IMR-90 (cell line): ENCODE data around the gene TAS2R1. TPM values are rescaled to one million over a fixed set of nuclear protein-coding genes. Genes with fewer than 3 reads are reported as not detected.

Experiments used
- ATAC-seq: fragments of 200-7000 bp; cut with Tn5 transposase; 2 replicates; pipeline ENCODE4 v1.9.1; 2020; ENCODE audit warnings: low read depth, mild to moderate bottlenecking, moderate library complexity
- BruUV-seq: library from RNA; stranded (reverse); fragments of 400-500 nt; replicated peaks from 2 replicates; lab custom pipeline; 2021; lab: Mats Ljungman, UMichigan
- CTCF ChIA-PET: fragments of 300-600 bp; formaldehyde crosslinking; extraction: SDS; loops from one replicate; lab custom pipeline; 2021; ENCODE audit warnings: antibody characterized with exemption; lab: Yijun Ruan, JAX
- POLR2A ChIA-PET: fragments of 300-600 bp; sonication (Branson Sonifier 250); formaldehyde crosslinking; loops from one replicate; lab custom pipeline; 2022; ENCODE audit warnings: antibody characterized with exemption; ENCODE audit not compliant: unreplicated experiment; lab: Charles Lee
- DNase-seq: peaks from one replicate; pipeline ENCODE4 v3.0.0; 2013
- H2AFZ ChIP-seq: replicated peaks from 2 replicates; pipeline ENCODE3; 2013; ENCODE audit warnings: low read length, mild to moderate bottlenecking; ENCODE audit not compliant: poor library complexity
- H2AK5ac ChIP-seq: 2 replicates; pipeline ENCODE4 v1.6.1; 2013; ENCODE audit warnings: low read depth, low read length, inconsistent platforms
- H2AK9ac ChIP-seq: replicated peaks from 2 replicates; pipeline ENCODE3; 2013; ENCODE audit warnings: mild to moderate bottlenecking, low read depth, low read length, moderate library complexity; ENCODE audit not compliant: poor library complexity
- H2BK120ac ChIP-seq: 2 replicates; pipeline ENCODE4 v1.6.1; 2013; ENCODE audit warnings: low read depth, low read length, inconsistent platforms
- H2BK15ac ChIP-seq: 3 replicates; pipeline ENCODE4 v1.6.1; 2013; ENCODE audit warnings: low read depth, low read length, inconsistent platforms
- H2BK20ac ChIP-seq: 2 replicates; pipeline ENCODE4 v1.6.1; 2013; ENCODE audit warnings: low read depth, mild to moderate bottlenecking, inconsistent platforms, low read length, moderate library complexity
- H2BK5ac ChIP-seq: 2 replicates; pipeline ENCODE4 v1.6.1; 2013; ENCODE audit warnings: mild to moderate bottlenecking, low read depth, low read length, inconsistent platforms; ENCODE audit not compliant: poor library complexity, severe bottlenecking
- H3K14ac ChIP-seq: replicated peaks from 2 replicates; pipeline ENCODE4 v1.6.1; 2013; ENCODE audit warnings: low read depth, low read length, inconsistent platforms
- H3K18ac ChIP-seq: 2 replicates; pipeline ENCODE4 v1.6.1; 2013; ENCODE audit warnings: low read depth, low read length, control low read depth
- H3K23ac ChIP-seq: 2 replicates; pipeline ENCODE4 v1.6.1; 2013; ENCODE audit warnings: low read depth, low read length, inconsistent platforms
- H3K27ac ChIP-seq: 2 replicates; pipeline ENCODE4 v1.5.1; 2013; ENCODE audit warnings: mild to moderate bottlenecking, control low read depth, low read length; ENCODE audit not compliant: insufficient read depth
- H3K27me3 ChIP-seq: 2 replicates; pipeline ENCODE4 v1.6.1; 2013; ENCODE audit warnings: low read length; ENCODE audit not compliant: control insufficient read depth, insufficient read depth
- H3K36me3 ChIP-seq: 2 replicates; pipeline ENCODE4 v1.6.1; 2013; ENCODE audit warnings: low read length, mixed read lengths; ENCODE audit not compliant: control insufficient read depth, insufficient read depth
- H3K4ac ChIP-seq: 2 replicates; pipeline ENCODE4 v1.6.1; 2013; ENCODE audit warnings: low read depth, low read length, inconsistent platforms
- H3K4me1 ChIP-seq: 2 replicates; pipeline ENCODE4 v1.6.1; 2013; ENCODE audit warnings: low read length, mixed read lengths; ENCODE audit not compliant: control insufficient read depth, insufficient read depth
- H3K4me2 ChIP-seq: 2 replicates; pipeline ENCODE4 v1.6.1; 2013; ENCODE audit warnings: low read depth, mild to moderate bottlenecking, control low read depth, low read length, moderate library complexity
- H3K4me3 ChIP-seq: 2 replicates; pipeline ENCODE4 v1.5.1; 2013; ENCODE audit warnings: low read depth, mild to moderate bottlenecking, control low read depth, low read length, moderate library complexity; ENCODE audit not compliant: insufficient read depth
- H3K56ac ChIP-seq: 2 replicates; pipeline ENCODE4 v1.6.1; 2013; ENCODE audit warnings: low read length, inconsistent platforms; ENCODE audit not compliant: insufficient read depth; ENCODE audit errors: extremely low read depth
- H3K79me1 ChIP-seq, 2 experiments: 2 replicates each; pipeline ENCODE4 v1.6.1; 2013; ENCODE audit warnings: low read length in 2 of 2, inconsistent platforms in 1 of 2, low read depth in 1 of 2
- H3K9ac ChIP-seq: 2 replicates; pipeline ENCODE4 v1.6.1; 2013; ENCODE audit warnings: low read depth, low read length, control low read depth
- H3K9me1 ChIP-seq: 2 replicates; pipeline ENCODE4 v1.6.1; 2013; ENCODE audit warnings: low read length, inconsistent platforms; ENCODE audit not compliant: insufficient read depth
- H3K9me3 ChIP-seq: 2 replicates; pipeline ENCODE4 v1.6.1; 2013; ENCODE audit warnings: low read length; ENCODE audit not compliant: control insufficient read depth, insufficient read depth
- H4K20me1 ChIP-seq: 2 replicates; pipeline ENCODE4 v1.6.1; 2013; ENCODE audit warnings: low read length, inconsistent platforms; ENCODE audit not compliant: insufficient read depth
- H4K5ac ChIP-seq: 2 replicates; pipeline ENCODE4 v1.6.1; 2013; ENCODE audit warnings: mild to moderate bottlenecking, low read depth, low read length, control low read depth
- H4K8ac ChIP-seq, 2 experiments: 2 replicates each; pipeline ENCODE4 v1.6.1; 2013; ENCODE audit warnings: low read depth in 2 of 2, low read length in 2 of 2, control low read depth in 1 of 2, inconsistent platforms in 1 of 2
- H4K91ac ChIP-seq: 2 replicates; pipeline ENCODE4 v1.6.1; 2013; ENCODE audit warnings: low read depth, low read length, inconsistent platforms; ENCODE audit not compliant: insufficient read depth
- CEBPB ChIP-seq: IDR thresholded peaks from 2 replicates; pipeline ENCODE4 v1.6.1; 2012; ENCODE audit warnings: low read depth, low read length, improper control_type of control experiment
- CTCF ChIP-seq: conservative IDR thresholded peaks from 2 replicates; pipeline ENCODE4 v1.5.1; 2012; ENCODE audit warnings: mild to moderate bottlenecking, low read depth, low read length, improper control_type of control experiment
- SMC3 ChIP-seq: fragments of 150-350 bp; IDR thresholded peaks from 2 replicates; pipeline ENCODE4 v1.6.1; 2016; ENCODE audit warnings: low read depth, mild to moderate bottlenecking, antibody characterized with exemption, low read length, moderate library complexity
- WGBS, 2 experiments: methylation state at CpG; one replicate each; pipeline versions ENCODE4 v1.1.5 to v1.1.7; 2013; ENCODE audit warnings: missing lambda C conversion rate in 2 of 2; ENCODE audit not compliant: insufficient read length in 1 of 2; ENCODE audit errors: extremely low coverage in 2 of 2; 5-methylcytosine and 5-hydroxymethylcytosine counted together
- dilution Hi-C: fragments of 300-500 bp; cut with HindIII; formaldehyde crosslinking; loops from one replicate; pipeline ENCODE4 v1.14.3; 2018; ENCODE audit warnings: low sequenced_read_pairs; ENCODE audit not compliant: unreplicated experiment
- in situ Hi-C: fragments of 300-500 bp; cut with MboI; formaldehyde crosslinking; loops from 3 replicates; pipeline ENCODE4 v1.14.3; 2019; ENCODE audit warnings: low sequenced_read_pairs, inconsistent platforms, mixed read lengths
- intact Hi-C: fragments of 100-400 bp; cut with micrococcal nuclease; formaldehyde crosslinking; loops from 2 replicates; pipeline ENCODE4 v1.10.0; 2022
- polyA plus RNA-seq, 3 experiments: library from polyadenylated mRNA; depleted of rRNA; stranded (reverse); fragments of >200 nt; gene quantifications; 2 replicates each; pipeline ENCODE4 v1.2.3, GENCODE V29; 2012; ENCODE audit warnings: low replicate concordance in 1 of 3
- total RNA-seq: library from RNA; depleted of rRNA; stranded (reverse); fragments of >200 nt; gene quantifications from 2 replicates; pipeline ENCODE4 v1.2.3, GENCODE V29; 2012

The TAS2R1 gene
- total and polyA plus RNA-seq, 2 of the 4 experiments (the other 2 are of a cell fraction) = not detected

GRCh38 chr5:9621379-9621903 is 8.7 kb downstream of the TAS2R1 start:
- TF ChIP-seq SMC3 (no peak), CTCF (no peak), CEBPB (peak; percentile 59; the same call in 1 of the 2 replicates)
- Histone ChIP-seq H3K14ac (no peak overlapping the region), H2BK15ac (peak overlapping the region; percentile 2; the same call in 1 of the 3 replicates), H3K18ac (no peak overlapping the region), H2BK20ac (peak overlapping the region; percentile 43; the same call in 1 of the 2 replicates), H4K5ac (no peak overlapping the region), H4K20me1 (no peaks in the 10 kb centered on the region), H3K36me3 (no peaks in the 10 kb centered on the region), H3K56ac (peak overlapping the region; percentile 72), H2BK5ac (peak overlapping the region; percentile 21), H3K4me1 (peaks cover 11% of the 10 kb centered on the region), H3K23ac (peak overlapping the region; percentile 46; the same call in 1 of the 2 replicates), H3K4ac (peak overlapping the region; percentile 25; the same call in 1 of the 2 replicates), H2AFZ (peak overlapping the region; percentile 9), H2BK120ac (peak overlapping the region; percentile 25; the same call in 1 of the 2 replicates), H2AK5ac (0 out of 2 replicates have a peak overlapping the region, but pooled peaks have one; percentile 20), H3K9ac (no peak overlapping the region), H3K27ac (no peak overlapping the region), H4K8ac (peak overlapping the region in 1 of 2 experiments; percentile 3; a peak in 1 of 4 replicates), H3K4me3 (no peak overlapping the region), H3K9me3 (no peaks in the 10 kb centered on the region), H3K9me1 (peaks cover 14% of the 10 kb centered on the region), H3K4me2 (no peak overlapping the region), H4K91ac (peak overlapping the region; percentile 54), H2AK9ac (no peak overlapping the region), H3K27me3 (no peaks in the 10 kb centered on the region), H3K79me1 (no peaks in the 10 kb centered on the region)
- dilution Hi-C loops (no loop called here), in situ Hi-C loops (no loop called here), intact Hi-C loops (no loop called here)
- ChIA-PET CTCF (interaction anchor here (1.2 kb wide), 1 partner anchor 27 kb away, joined by 3 read pairs; no protein-coding TSS in a partner anchor), POLR2A (interaction anchor here (0.7 kb wide), 1 partner anchor 813 kb away, joined by 3 read pairs; no protein-coding TSS in a partner anchor)
- 80% methylated on average over 1 of the region's 7 CpGs; no CpG with 5 or more reads in 1 of the 2 experiments for WGBS, 2 experiments
- DNase-seq (peak; percentile 42), ATAC-seq (peak; percentile 57)
- BruUV-seq = no TSS peak
